Hepatocyte (in vitro differentiated cells): ENCODE results near the gene VAV2. TPM values are rescaled to one million over a fixed set of nuclear protein-coding genes. Genes with fewer than 3 reads are reported as not detected.

ENCODE experiments used
- DNase-seq: peaks from one replicate; pipeline ENCODE4 v3.0.0-alpha.2; 2016; ENCODE audit warnings: low spot score
- H2AFZ ChIP-seq: fragments of 200-600 bp; sonication (generic); 2 replicates; pipeline ENCODE4 v1.6.0; 2016; ENCODE audit warnings: antibody characterized with exemption, mild to moderate bottlenecking
- H3K27ac ChIP-seq: fragments of 200-600 bp; sonication (generic); 2 replicates; pipeline ENCODE4 v1.5.1; 2016; ENCODE audit warnings: mild to moderate bottlenecking
- H3K27me3 ChIP-seq: fragments of 200-600 bp; sonication (generic); 2 replicates; pipeline ENCODE4 v1.6.1; 2016
- H3K36me3 ChIP-seq: fragments of 200-600 bp; sonication (generic); replicated peaks from 2 replicates; pipeline ENCODE4 v1.5.1; 2016; ENCODE audit warnings: low read depth; ENCODE audit not compliant: insufficient read depth
- H3K4me1 ChIP-seq: fragments of 200-600 bp; sonication (generic); 2 replicates; pipeline ENCODE4 v1.5.1; 2016; ENCODE audit warnings: mild to moderate bottlenecking, moderate library complexity; ENCODE audit not compliant: insufficient read depth
- H3K4me2 ChIP-seq: fragments of 200-600 bp; sonication (generic); 2 replicates; pipeline ENCODE4 v1.6.0; 2016
- H3K4me3 ChIP-seq: fragments of 200-600 bp; sonication (generic); 2 replicates; pipeline ENCODE4 v1.5.1; 2016; ENCODE audit warnings: mild to moderate bottlenecking
- H3K79me2 ChIP-seq: fragments of 200-600 bp; sonication (generic); 2 replicates; pipeline ENCODE4 v1.6.0; 2017; ENCODE audit warnings: mild to moderate bottlenecking
- H3K9me2 ChIP-seq: fragments of 200-600 bp; sonication (generic); replicated peaks from 2 replicates; pipeline ENCODE4 v1.6.0; 2017; ENCODE audit warnings: mild to moderate bottlenecking; ENCODE audit not compliant: insufficient read depth
- H3K9me3 ChIP-seq: fragments of 200-600 bp; sonication (generic); 2 replicates; pipeline ENCODE4 v1.5.1; 2016; ENCODE audit warnings: low read depth, mild to moderate bottlenecking
- H4K20me1 ChIP-seq: fragments of 200-600 bp; sonication (generic); 2 replicates; pipeline ENCODE4 v1.6.0; 2016; ENCODE audit warnings: mild to moderate bottlenecking; ENCODE audit not compliant: insufficient read depth, poor library complexity, severe bottlenecking
- EZH2 ChIP-seq: fragments of 200-600 bp; sonication (generic); IDR thresholded peaks from 2 replicates; pipeline ENCODE4 v1.6.1; 2016; ENCODE audit warnings: antibody characterized with exemption, mild to moderate bottlenecking, borderline replicate concordance
- EZH2phosphoT487 ChIP-seq: fragments of 200-600 bp; sonication (generic); IDR thresholded peaks from one replicate; pipeline ENCODE4 v1.6.1; 2018; ENCODE audit warnings: antibody characterized with exemption, mild to moderate bottlenecking, low read depth, moderate library complexity; ENCODE audit not compliant: unreplicated experiment, severe bottlenecking
- WGBS: methylation state at CpG from one replicate; pipeline ENCODE4 v1.1.6; 2016; ENCODE audit warnings: low lambda C conversion rate; ENCODE audit errors: missing lambda C conversion rate; 5-methylcytosine and 5-hydroxymethylcytosine counted together
- polyA plus RNA-seq: library from polyadenylated mRNA; unstranded; fragments of >200 nt; fragmentation: Nextera tagmentation; extraction: Ambion mirVana; gene quantifications from 2 replicates; pipeline ENCODE4 v1.2.1, GENCODE V29; 2016
- total RNA-seq: library from RNA; depleted of rRNA; stranded (reverse); fragments of >200 nt; gene quantifications from 2 replicates; pipeline ENCODE4 v1.2.3, GENCODE V29; 2014
- TF ChIP-seq, protein P1 (sequence below): fragments of 200-600 bp; sonication (generic); IDR thresholded peaks from 2 replicates; pipeline ENCODE4 v1.5.1; 2016; ENCODE audit warnings: antibody characterized with exemption, mild to moderate bottlenecking; ENCODE audit not compliant: poor library complexity

The VAV2 gene
- total and polyA plus RNA-seq, 2 experiments from 2014 or later, result 24.9 to 27.7 TPM

DNA sequence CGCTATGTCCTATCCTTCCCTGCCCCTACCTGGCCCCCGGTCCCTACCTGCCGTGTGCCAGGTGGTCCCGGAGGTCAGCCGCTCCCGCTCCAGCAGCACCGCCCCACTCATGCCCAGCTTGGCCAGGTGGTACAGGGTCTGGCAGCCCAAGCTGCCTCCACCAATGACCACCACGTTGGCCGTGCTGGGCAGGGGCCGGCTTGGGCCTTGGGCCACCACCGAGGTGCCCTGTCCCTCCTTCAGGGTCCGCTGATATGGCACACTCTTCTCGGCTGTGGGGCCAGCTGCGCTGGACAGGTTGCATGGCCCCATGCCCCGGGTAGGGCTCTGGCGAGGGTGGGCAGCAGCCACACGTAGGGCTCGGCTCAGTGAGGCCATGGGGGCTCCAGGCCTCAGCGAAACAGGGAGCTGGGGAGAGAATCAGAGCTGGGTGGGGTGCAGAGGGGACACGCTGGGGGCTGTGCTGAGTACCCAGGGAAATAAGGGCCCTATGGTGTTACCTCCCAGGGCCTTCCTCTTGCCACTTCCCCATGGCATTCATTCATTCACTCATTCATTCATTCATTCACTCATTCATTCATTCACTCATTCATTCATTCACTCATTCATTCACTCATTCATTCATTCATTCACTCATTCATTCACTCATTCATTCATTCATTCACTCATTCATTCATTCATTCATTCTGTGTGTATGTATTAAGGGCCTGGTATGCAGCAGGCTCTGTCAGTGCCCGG lies 258.2 kb downstream of the VAV2 start:
- H4K20me1 ChIP-seq, result no peaks in the 10 kb centered on the region
- TF ChIP-seq, protein P1, sequence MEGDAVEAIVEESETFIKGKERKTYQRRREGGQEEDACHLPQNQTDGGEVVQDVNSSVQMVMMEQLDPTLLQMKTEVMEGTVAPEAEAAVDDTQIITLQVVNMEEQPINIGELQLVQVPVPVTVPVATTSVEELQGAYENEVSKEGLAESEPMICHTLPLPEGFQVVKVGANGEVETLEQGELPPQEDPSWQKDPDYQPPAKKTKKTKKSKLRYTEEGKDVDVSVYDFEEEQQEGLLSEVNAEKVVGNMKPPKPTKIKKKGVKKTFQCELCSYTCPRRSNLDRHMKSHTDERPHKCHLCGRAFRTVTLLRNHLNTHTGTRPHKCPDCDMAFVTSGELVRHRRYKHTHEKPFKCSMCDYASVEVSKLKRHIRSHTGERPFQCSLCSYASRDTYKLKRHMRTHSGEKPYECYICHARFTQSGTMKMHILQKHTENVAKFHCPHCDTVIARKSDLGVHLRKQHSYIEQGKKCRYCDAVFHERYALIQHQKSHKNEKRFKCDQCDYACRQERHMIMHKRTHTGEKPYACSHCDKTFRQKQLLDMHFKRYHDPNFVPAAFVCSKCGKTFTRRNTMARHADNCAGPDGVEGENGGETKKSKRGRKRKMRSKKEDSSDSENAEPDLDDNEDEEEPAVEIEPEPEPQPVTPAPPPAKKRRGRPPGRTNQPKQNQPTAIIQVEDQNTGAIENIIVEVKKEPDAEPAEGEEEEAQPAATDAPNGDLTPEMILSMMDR, result no peak
- TF ChIP-seq EZH2 (no peak), EZH2phosphoT487 (no peak)
- no peaks in the 10 kb centered on the region for H3K9me2 ChIP-seq
- no peak overlapping the region for H2AFZ ChIP-seq
- H3K4me1 ChIP-seq, result peaks cover 6% of the 10 kb centered on the region
- no peak overlapping the region for H3K4me2 ChIP-seq
- no peaks in the 10 kb centered on the region for H3K9me3 ChIP-seq
- WGBS, result 89% methylated on average over 21 of the region's 21 CpGs
- H3K27me3 ChIP-seq, result no peaks in the 10 kb centered on the region
- H3K27ac ChIP-seq, result no peak overlapping the region
- H3K79me2 ChIP-seq, result no peaks in the 10 kb centered on the region
- H3K36me3 ChIP-seq, result no peaks in the 10 kb centered on the region
- H3K4me3 ChIP-seq, result no peak overlapping the region
- no peak for DNase-seq

DNA sequence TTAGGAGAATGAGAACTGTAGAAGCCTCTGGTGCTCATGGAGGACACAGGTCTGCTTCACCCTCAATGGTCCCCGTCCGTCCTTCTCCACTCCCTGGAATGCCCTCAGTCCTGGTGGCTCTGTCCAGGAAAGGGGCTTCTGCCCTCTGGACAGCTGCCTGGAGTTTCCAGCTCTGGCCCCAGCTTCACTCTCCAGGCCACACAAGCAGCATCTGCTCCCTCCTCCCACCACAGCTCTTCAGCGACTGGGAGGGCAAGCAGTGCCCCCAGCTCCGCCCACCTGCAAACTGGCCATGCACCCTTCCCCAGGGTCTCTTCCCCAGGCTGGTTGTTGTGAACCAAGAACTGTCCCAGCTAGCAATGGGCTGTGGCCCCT lies 258.7 kb downstream of the VAV2 start:
- no peak overlapping the region for H3K27ac ChIP-seq
- no peak overlapping the region for H3K4me3 ChIP-seq
- no peaks in the 10 kb centered on the region for H3K27me3 ChIP-seq
- H4K20me1 ChIP-seq, result no peaks in the 10 kb centered on the region
- TF ChIP-seq EZH2phosphoT487 (no peak), EZH2 (no peak)
- TF ChIP-seq, protein P1, result no peak
- H3K36me3 ChIP-seq, result no peaks in the 10 kb centered on the region
- WGBS, result 81% methylated on average over 4 of the region's 4 CpGs
- H3K4me2 ChIP-seq, result no peak overlapping the region
- H2AFZ ChIP-seq, result no peak overlapping the region
- H3K79me2 ChIP-seq, result no peaks in the 10 kb centered on the region
- no peaks in the 10 kb centered on the region for H3K9me3 ChIP-seq
- DNase-seq, result no peak
- peaks cover 6% of the 10 kb centered on the region for H3K4me1 ChIP-seq
- H3K9me2 ChIP-seq, result no peaks in the 10 kb centered on the region

DNA sequence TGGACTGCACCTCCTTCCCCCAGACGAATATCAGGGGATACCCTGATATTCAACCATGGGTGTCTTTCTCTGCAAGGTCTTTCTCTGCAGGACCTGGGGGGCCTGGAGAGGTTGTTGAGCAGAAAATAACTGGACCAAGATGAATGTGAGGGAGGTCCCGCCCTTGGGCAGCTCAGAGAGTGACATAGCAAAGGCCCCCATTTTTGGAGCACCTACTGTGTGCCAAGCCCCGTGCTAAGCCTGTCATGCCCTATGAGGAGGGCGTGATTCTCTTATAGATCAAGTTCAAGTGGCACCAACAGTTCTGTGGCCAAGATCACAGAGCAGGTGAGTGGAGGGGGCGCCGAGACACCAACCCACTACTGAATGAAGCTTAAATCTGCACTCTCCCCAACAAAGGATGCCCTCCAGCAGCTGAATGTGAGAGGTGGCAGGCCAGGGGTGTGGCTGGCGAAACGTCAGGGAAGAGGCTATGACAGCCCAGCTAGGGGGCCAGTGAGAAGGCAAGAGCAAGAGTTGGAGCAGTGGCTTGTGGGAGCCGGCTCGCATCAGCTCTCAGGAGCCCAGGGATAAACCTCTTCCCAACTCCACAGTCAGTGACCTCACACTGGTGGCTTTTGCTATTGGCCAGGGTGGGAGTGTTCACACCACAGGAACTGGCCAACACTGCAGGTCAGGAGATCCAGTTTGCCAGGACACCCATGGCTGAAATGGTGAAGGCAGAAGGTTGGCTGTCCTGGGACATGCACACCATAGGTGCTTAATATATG lies 259.3 kb downstream of the VAV2 start:
- no peak for TF ChIP-seq EZH2
- no peak for TF ChIP-seq EZH2phosphoT487
- TF ChIP-seq, protein P1, result no peak
- WGBS, result 84% methylated on average over 10 of the region's 10 CpGs
- DNase-seq, result no peak

More for the DNA sequence above, 259.3 kb downstream of the VAV2 start:
- Histone ChIP-seq H3K36me3 (no peaks in the 10 kb centered on the region), H3K4me1 (peaks cover 3% of the 10 kb centered on the region), H3K4me2 (no peak overlapping the region), H3K9me3 (no peaks in the 10 kb centered on the region), H3K9me2 (no peaks in the 10 kb centered on the region), H3K4me3 (no peak overlapping the region), H4K20me1 (no peaks in the 10 kb centered on the region), H3K79me2 (no peaks in the 10 kb centered on the region), H2AFZ (no peak overlapping the region), H3K27ac (no peak overlapping the region), H3K27me3 (no peaks in the 10 kb centered on the region)
